RWPE1 (cell line): Measurements from ENCODE around the gene PRR27.

ENCODE experiments used
- CTCF ChIA-PET: fragments of 350-600 bp; sonication (Branson Sonifier 250); formaldehyde crosslinking; extraction: SDS; loops from one replicate; lab custom pipeline; 2021; lab: Yijun Ruan, JAX
- POLR2A ChIA-PET: fragments of 400-600 bp; formaldehyde crosslinking; extraction: SDS; loops from one replicate; lab custom pipeline; 2020; ENCODE audit warnings: antibody characterized with exemption; ENCODE audit not compliant: low non-redundant PET; lab: Yijun Ruan, JAX
- DNase-seq: peaks from one replicate; pipeline ENCODE4 v3.0.0; 2012; ENCODE audit warnings: low spot score
- H3K27ac ChIP-seq: fragments of 450-650 bp; 2 replicates; pipeline ENCODE4 v1.5.1; 2017
- TF ChIP-seq, protein P1 (sequence below): fragments of 450-650 bp; conservative IDR thresholded peaks from 2 replicates; pipeline ENCODE4 v1.5.1; 2017; ENCODE audit warnings: low read depth, mild to moderate bottlenecking

The PRR27 gene

GRCh38 chr4:70179811-70180210 is 25.8 kb downstream of the PRR27 start:
- ChIA-PET POLR2A (no interaction called here), CTCF (interaction anchor here (0.9 kb wide), 1 partner anchor 41 kb away, joined by 3 read pairs; no protein-coding TSS in a partner anchor)
- H3K27ac ChIP-seq = no peak overlapping the region
- TF ChIP-seq, protein P1, sequence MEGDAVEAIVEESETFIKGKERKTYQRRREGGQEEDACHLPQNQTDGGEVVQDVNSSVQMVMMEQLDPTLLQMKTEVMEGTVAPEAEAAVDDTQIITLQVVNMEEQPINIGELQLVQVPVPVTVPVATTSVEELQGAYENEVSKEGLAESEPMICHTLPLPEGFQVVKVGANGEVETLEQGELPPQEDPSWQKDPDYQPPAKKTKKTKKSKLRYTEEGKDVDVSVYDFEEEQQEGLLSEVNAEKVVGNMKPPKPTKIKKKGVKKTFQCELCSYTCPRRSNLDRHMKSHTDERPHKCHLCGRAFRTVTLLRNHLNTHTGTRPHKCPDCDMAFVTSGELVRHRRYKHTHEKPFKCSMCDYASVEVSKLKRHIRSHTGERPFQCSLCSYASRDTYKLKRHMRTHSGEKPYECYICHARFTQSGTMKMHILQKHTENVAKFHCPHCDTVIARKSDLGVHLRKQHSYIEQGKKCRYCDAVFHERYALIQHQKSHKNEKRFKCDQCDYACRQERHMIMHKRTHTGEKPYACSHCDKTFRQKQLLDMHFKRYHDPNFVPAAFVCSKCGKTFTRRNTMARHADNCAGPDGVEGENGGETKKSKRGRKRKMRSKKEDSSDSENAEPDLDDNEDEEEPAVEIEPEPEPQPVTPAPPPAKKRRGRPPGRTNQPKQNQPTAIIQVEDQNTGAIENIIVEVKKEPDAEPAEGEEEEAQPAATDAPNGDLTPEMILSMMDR = no peak
- DNase-seq = no peak

- DNase-seq = no peak
- no peak overlapping the region for H3K27ac ChIP-seq
- TF ChIP-seq, protein P1 = no peak
- CTCF ChIA-PET = interaction anchor here (0.7 kb wide), 1 partner anchor 377 kb away, joined by 3 read pairs; no protein-coding TSS in a partner anchor
- POLR2A ChIA-PET = no interaction called here
Observed at GRCh38 chr4:70181864-70182263, 27.8 kb downstream of the PRR27 start.

DNA sequence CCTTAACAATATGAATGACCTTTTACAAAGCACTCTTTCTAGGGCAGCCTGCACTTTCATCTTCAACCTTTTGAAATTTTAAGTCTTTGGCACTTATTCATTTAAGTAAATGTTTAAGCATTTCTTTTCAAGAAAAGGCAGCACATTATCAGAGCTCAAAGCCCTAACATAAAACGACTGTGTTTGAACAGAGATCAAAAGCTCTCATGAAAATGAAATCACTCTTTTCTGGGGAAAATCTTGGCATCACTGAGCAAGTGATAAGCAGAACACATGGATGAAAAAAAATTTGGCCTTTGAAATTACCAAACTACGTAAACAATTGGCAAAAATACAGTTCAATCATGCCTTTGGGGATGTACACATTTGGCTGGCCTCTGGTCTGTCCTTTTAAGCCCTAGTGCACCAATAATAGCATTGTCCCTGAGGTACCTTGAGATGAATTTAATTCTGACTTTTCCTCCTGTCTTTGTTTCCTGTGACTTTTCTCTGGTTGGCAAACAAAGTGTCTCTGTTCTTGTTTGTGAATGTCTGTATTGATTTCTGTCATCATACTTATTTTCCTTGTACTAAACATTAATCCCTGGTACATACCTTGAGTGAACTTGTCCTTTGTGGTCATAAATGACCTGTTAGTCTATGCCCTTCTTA is 28.6 kb downstream of the PRR27 start:
- TF ChIP-seq, protein P1 = no peak
- H3K27ac ChIP-seq = no peak overlapping the region
- DNase-seq = no peak
- POLR2A ChIA-PET = no interaction called here
- CTCF ChIA-PET = interaction anchor here (0.6 to 1.2 kb wide), 3 partner anchors 286 to 430 kb away, joined by 3 to 4 read pairs (median 4); no protein-coding TSS in a partner anchor

DNA sequence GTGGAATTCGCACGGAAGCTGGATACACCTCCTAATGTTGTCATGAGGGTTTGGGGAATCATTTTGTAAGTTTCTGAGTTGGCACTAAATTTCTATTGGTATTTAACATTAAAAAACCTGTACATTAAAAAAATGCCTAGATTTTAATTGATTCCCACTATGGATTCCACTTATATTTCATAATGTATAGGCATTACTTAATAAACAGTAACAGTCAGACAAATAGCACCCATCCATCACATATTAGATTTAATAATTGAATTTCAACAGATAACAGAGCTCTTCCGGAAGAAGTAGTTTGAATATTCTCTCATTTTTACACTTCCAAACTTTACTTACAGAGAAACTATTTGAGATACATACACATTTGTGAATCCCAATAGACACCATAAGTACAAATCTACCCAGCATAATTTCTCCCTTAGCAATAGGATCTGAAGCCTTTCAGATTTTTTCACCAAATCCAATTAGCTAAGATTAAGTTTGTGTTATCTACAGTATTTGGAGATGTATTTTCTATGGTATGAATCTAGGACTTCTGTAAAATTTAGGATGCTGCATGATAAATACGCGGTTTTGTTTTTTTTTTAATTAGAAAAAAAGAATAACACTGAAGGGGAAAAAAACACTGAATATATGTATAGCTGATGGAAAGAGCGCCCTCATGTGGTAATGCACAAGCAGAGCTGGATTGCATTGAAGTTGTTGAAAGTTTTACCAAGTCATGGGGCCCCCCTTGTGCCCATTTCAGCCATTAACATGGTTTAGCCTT is 29.3 kb downstream of the PRR27 start:
- POLR2A ChIA-PET = no interaction called here
- CTCF ChIA-PET = interaction anchor here (0.5 to 1.2 kb wide), 10 partner anchors 10 to 496 kb away, joined by 3 to 9 read pairs (median 4); no protein-coding TSS in a partner anchor
- DNase-seq = peak; percentile 8
- no peak overlapping the region for H3K27ac ChIP-seq
- TF ChIP-seq, protein P1 = peak; percentile 73

- ChIA-PET POLR2A (no interaction called here), CTCF (interaction anchor here (0.5 to 1.2 kb wide), 7 partner anchors 10 to 497 kb away, joined by 3 to 9 read pairs (median 4); no protein-coding TSS in a partner anchor)
- DNase-seq = no peak
- H3K27ac ChIP-seq = no peak overlapping the region
- TF ChIP-seq, protein P1 = peak; percentile 31; the same call in 1 of the 2 replicates
Observed at GRCh38 chr4:70183940-70184246, 29.9 kb downstream of the PRR27 start.

DNA sequence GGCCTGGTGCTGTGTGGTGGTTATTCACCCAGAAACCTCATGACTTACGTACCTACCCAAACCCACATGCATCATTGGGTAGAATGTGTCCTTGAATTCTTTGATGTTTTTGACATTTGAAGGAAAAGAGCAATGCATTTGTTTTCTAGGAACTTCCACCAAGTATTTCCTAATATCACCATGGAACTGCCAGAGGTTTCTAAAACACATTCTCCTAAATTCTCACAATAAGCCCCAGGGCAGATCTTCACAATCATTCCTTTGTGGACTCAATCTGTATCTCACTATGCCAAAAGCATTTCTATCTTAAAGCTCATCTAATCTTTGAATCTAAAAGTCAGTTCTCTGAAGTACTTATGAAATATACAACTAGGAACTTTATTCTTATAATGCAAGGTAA is 33.2 kb downstream of the PRR27 start:
- TF ChIP-seq, protein P1 = no peak
- H3K27ac ChIP-seq = no peak overlapping the region
- CTCF ChIA-PET = no interaction called here
- POLR2A ChIA-PET = no interaction called here
- no peak for DNase-seq
